Measurements from ENCODE around the gene METTL17. TPM values are rescaled to one million over a fixed set of nuclear protein-coding genes. Genes with fewer than 3 reads are reported as not detected.
"Not testable (repeated sequence)": the region's sequence is repeated elsewhere in the genome, so short reads cannot be mapped to it uniquely, and the experiment has no call there.

The METTL17 gene
- polyA plus RNA-seq, 1 donor = 86.6 TPM

DNA sequence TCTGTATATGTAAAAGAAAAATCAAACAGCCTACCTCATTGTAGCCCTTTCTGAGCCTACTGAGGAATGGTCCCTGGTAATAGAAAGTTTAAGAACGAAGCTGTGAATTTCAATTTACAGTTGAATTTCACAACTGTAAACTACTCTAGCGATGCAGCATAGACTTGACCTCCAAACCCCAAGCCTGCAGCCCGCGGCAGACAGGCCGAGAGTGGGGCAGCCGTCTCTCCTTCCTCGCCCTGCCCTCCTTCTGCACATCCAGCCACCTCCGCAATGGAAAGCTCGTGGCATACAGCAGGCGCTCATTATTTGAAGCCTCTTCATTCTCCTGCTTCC lies 19.2 kb upstream of the METTL17 start:
- Histone ChIP-seq H3K4me1 (ENCODE audit: control insufficient read depth, insufficient read depth, low read length) (peaks cover 10% of the 10 kb centered on the region), H3K4me3 (ENCODE audit: low read length) (peak overlapping the region; percentile 62), H3K27me3 (ENCODE audit: control insufficient read depth, insufficient read depth, low read length) (no peaks in the 10 kb centered on the region), H3K27ac (ENCODE audit: low read length) (no peak overlapping the region), H3K9me3 (ENCODE audit: control insufficient read depth, low read depth, low read length) (no peaks in the 10 kb centered on the region), H3K36me3 (ENCODE audit: control insufficient read depth, insufficient read depth, low read length) (no peaks in the 10 kb centered on the region)
- no peak for DNase-seq
- no CpG with 5 or more reads among the region's 10 CpGs for WGBS (ENCODE audit: insufficient coverage, low lambda C conversion rate)

DNA sequence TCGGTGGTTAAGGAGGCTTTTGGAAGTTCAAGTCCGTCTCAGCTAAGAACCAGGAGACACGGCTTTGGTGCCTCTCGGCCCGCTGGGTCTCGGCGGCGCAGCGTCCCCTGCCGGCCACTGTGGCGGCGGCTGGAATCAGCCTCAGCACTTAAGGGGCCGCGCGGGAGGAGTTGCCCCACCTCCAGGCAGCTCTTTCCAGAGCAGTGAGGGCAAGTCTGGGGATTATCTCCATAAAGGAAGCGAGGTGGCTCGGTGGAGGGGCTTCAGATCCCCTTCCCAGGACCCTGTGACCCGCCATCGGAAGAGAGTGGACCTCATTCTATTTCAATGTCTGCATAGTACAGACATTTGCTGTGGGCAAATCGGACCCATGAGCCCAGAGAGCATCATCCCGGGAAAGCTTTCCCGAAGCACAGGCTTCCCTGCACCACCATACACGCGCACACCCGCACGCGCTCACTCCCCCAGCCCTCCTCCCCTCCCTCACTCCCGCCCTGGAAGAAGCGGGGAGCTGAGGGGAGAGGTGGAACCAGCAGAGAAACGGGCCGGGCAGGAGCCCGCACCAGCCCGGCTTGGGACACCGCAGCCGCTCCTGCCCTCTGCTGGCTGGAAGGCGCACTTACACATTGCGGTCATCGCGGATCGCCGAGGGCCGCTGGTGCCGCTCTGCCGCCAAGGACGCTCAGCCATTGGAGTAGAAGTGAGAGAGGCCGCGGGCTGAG lies 18.6 kb upstream of the METTL17 start:
- Histone ChIP-seq H3K36me3 (ENCODE audit: control insufficient read depth, insufficient read depth, low read length) (no peaks in the 10 kb centered on the region), H3K27me3 (ENCODE audit: control insufficient read depth, insufficient read depth, low read length) (no peaks in the 10 kb centered on the region), H3K9me3 (ENCODE audit: control insufficient read depth, low read depth, low read length) (no peaks in the 10 kb centered on the region), H3K4me1 (ENCODE audit: control insufficient read depth, insufficient read depth, low read length) (peaks cover 13% of the 10 kb centered on the region), H3K27ac (ENCODE audit: low read length) (peak overlapping the region; percentile 58), H3K4me3 (ENCODE audit: low read length) (peak overlapping the region; percentile 62)
- peak; percentile 81 to 86 for DNase-seq
- WGBS (ENCODE audit: insufficient coverage, low lambda C conversion rate) = no CpG with 5 or more reads among the region's 47 CpGs

DNA sequence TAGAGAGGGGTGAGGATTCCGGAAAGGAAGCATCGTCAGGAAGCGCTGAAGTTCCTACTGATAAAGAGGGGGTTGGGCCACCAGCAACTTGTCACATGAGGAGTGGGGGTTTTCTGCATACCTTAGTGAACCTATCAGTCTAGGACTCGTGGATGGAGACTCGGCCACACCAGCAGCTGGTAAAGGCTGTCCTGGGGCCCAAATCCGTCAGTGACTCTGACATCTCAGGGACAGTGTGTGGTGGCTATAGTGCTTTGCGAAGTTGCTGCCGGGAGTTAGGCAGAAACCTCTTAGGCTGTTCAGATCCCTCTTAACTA lies 18.1 kb upstream of the METTL17 start:
- H3K27ac ChIP-seq (ENCODE audit: low read length) = no peak overlapping the region
- WGBS (ENCODE audit: insufficient coverage, low lambda C conversion rate) = no CpG with 5 or more reads among the region's 8 CpGs
- DNase-seq = no peak
- H3K27me3 ChIP-seq (ENCODE audit: control insufficient read depth, insufficient read depth, low read length) = no peaks in the 10 kb centered on the region
- no peaks in the 10 kb centered on the region for H3K9me3 ChIP-seq (ENCODE audit: control insufficient read depth, low read depth, low read length)
- H3K4me1 ChIP-seq (ENCODE audit: control insufficient read depth, insufficient read depth, low read length) = peaks cover 13% of the 10 kb centered on the region
- peak overlapping the region; percentile 62 for H3K4me3 ChIP-seq (ENCODE audit: low read length)
- H3K36me3 ChIP-seq (ENCODE audit: control insufficient read depth, insufficient read depth, low read length) = no peaks in the 10 kb centered on the region

DNA sequence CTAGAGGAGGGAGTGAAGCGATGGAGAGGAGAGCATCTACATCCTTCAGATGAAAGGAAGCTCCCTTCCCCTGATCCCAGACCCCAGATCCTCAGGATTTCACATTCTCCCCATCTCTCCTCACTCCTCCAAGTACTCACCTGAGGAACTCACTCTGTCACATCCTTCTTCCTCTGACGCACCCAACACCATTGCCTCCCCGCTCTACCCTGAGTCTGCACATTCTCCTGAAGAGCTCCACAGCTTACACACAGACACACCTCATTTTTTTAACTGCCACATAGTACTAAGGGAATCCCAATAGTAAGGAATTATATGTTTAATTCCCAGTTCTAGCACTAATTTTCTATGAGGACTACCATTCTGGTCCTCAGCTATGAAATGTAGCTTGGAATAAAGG lies 16.3 kb upstream of the METTL17 start:
- Histone ChIP-seq H3K27me3 (ENCODE audit: control insufficient read depth, insufficient read depth, low read length) (no peaks in the 10 kb centered on the region), H3K4me3 (ENCODE audit: low read length) (no peak overlapping the region), H3K4me1 (ENCODE audit: control insufficient read depth, insufficient read depth, low read length) (peaks cover 13% of the 10 kb centered on the region), H3K9me3 (ENCODE audit: control insufficient read depth, low read depth, low read length) (no peaks in the 10 kb centered on the region), H3K27ac (ENCODE audit: low read length) (no peak overlapping the region), H3K36me3 (ENCODE audit: control insufficient read depth, insufficient read depth, low read length) (no peaks in the 10 kb centered on the region)
- 90% methylated on average over 2 of the region's 3 CpGs for WGBS (ENCODE audit: insufficient coverage, low lambda C conversion rate)
- no peak for DNase-seq

- Histone ChIP-seq H3K9me3 (ENCODE audit: control insufficient read depth, low read depth, low read length) (no peaks in the 10 kb centered on the region), H3K27me3 (ENCODE audit: control insufficient read depth, insufficient read depth, low read length) (no peaks in the 10 kb centered on the region), H3K27ac (ENCODE audit: low read length) (no peak overlapping the region), H3K36me3 (ENCODE audit: control insufficient read depth, insufficient read depth, low read length) (no peaks in the 10 kb centered on the region), H3K4me1 (ENCODE audit: control insufficient read depth, insufficient read depth, low read length) (peaks cover 9% of the 10 kb centered on the region), H3K4me3 (ENCODE audit: low read length) (no peak overlapping the region)
- WGBS (ENCODE audit: insufficient coverage, low lambda C conversion rate) = no CpG with 5 or more reads among the region's 1 CpG
- DNase-seq = peak in 1 of 2 donors; percentile 36
These were observed 13.5 kb upstream of the METTL17 start for GRCh38 chr14:20976291-20976690.

DNA sequence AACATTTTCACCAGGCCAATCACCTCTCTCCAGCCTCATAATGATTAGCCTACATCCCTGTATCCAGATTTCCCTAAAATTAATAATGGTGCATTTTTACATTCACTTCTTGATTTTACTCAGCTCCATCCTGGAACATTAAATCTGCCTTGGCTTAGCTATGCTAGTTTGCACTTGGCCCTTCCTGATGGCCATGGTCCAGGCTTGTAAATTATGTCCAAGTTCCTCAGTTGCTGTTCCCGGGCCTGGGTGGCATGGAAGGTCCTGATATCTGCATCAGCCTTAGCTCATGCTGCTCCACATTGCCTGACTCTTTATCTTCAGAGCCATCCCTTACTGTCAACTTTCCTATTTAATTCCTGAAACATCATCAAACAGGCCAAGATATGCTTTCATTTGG lies 11.1 kb upstream of the METTL17 start:
- DNase-seq = no peak
- H3K27me3 ChIP-seq (ENCODE audit: control insufficient read depth, insufficient read depth, low read length) = no peaks in the 10 kb centered on the region
- WGBS (ENCODE audit: insufficient coverage, low lambda C conversion rate) = no CpG with 5 or more reads among the region's 1 CpG
- H3K9me3 ChIP-seq (ENCODE audit: control insufficient read depth, low read depth, low read length) = no peaks in the 10 kb centered on the region
- peaks cover 9% of the 10 kb centered on the region for H3K4me1 ChIP-seq (ENCODE audit: control insufficient read depth, insufficient read depth, low read length)
- H3K36me3 ChIP-seq (ENCODE audit: control insufficient read depth, insufficient read depth, low read length) = no peaks in the 10 kb centered on the region
- no peak overlapping the region for H3K4me3 ChIP-seq (ENCODE audit: low read length)
- no peak overlapping the region for H3K27ac ChIP-seq (ENCODE audit: low read length)

DNA sequence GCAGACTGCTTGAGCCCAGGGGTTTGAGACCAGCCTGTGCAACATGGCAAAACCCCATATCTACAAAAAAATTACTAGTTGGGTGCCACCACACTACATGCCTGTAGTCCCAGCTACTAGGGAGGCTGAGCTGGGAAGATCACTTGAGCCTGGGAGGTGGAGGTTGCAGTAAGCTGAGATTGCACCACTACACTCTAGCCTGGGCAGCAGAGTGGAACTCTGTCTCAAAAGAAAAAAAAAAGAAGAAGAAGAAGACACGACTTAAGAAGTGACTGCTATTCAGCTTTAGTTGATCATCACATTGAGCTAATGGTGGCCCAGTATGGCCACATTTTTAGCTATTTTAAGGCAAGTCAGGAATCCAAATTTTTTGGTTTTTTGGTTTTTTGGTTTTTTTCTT lies 8.9 kb upstream of the METTL17 start:
- Histone ChIP-seq H3K36me3 (ENCODE audit: control insufficient read depth, insufficient read depth, low read length) (no peaks in the 10 kb centered on the region), H3K4me1 (ENCODE audit: control insufficient read depth, insufficient read depth, low read length) (peaks cover 4% of the 10 kb centered on the region), H3K9me3 (ENCODE audit: control insufficient read depth, low read depth, low read length) (no peaks in the 10 kb centered on the region), H3K27ac (ENCODE audit: low read length) (no peak overlapping the region), H3K27me3 (ENCODE audit: control insufficient read depth, insufficient read depth, low read length) (no peaks in the 10 kb centered on the region), H3K4me3 (ENCODE audit: low read length) (no peak overlapping the region)
- no peak for DNase-seq
- WGBS (ENCODE audit: insufficient coverage, low lambda C conversion rate) = no CpG with 5 or more reads among the region's 1 CpG

DNA sequence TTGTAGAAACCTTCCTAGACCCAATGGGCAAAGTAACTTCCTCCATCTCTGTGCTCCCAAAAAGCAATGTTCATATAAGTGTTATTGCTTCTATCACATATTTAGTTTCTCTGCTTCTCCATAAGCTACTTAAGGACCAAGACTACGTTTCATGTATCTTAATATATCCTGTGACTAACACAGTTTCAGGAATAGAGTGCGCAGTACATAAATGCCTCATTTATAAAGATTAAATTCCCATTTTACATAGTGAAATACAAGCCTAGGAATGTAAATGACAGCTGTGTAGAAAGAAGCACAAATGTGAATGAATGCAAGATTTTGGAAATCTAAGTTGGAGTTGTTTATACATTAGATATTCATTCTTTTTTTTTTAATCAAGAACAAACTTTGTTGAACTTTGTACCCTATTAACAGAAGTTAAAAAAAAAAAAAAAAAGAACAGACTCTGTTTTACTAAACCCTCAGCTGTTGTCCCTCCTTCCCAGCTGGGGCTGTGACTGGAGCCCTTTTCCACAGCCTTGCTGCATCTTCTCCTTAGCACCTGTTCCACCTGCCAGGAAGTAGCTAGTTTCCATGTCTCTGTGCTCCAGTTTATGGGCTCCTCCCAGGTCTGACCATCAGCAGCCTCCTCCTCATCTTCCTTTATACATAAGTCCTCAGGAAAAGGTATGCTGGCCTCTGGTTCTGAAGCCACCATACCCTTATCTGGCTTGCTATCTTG lies 7.0 kb upstream of the METTL17 start:
- no peaks in the 10 kb centered on the region for H3K27me3 ChIP-seq (ENCODE audit: control insufficient read depth, insufficient read depth, low read length)
- H3K36me3 ChIP-seq (ENCODE audit: control insufficient read depth, insufficient read depth, low read length) = no peaks in the 10 kb centered on the region
- DNase-seq = no peak
- H3K4me3 ChIP-seq (ENCODE audit: low read length) = no peak overlapping the region
- H3K9me3 ChIP-seq (ENCODE audit: control insufficient read depth, low read depth, low read length) = no peaks in the 10 kb centered on the region
- WGBS (ENCODE audit: insufficient coverage, low lambda C conversion rate) = no CpG with 5 or more reads among the region's 2 CpGs
- H3K27ac ChIP-seq (ENCODE audit: low read length) = no peak overlapping the region
- H3K4me1 ChIP-seq (ENCODE audit: control insufficient read depth, insufficient read depth, low read length) = no peaks in the 10 kb centered on the region

GRCh38 chr14:20985650-20986049 lies 4.1 kb upstream of the METTL17 start:
- not testable (repeated sequence) for H3K27ac ChIP-seq (ENCODE audit: low read length); H3K4me1 ChIP-seq (ENCODE audit: control insufficient read depth, insufficient read depth, low read length)
- no CpG with 5 or more reads among the region's 4 CpGs for WGBS (ENCODE audit: insufficient coverage, low lambda C conversion rate)

DNA sequence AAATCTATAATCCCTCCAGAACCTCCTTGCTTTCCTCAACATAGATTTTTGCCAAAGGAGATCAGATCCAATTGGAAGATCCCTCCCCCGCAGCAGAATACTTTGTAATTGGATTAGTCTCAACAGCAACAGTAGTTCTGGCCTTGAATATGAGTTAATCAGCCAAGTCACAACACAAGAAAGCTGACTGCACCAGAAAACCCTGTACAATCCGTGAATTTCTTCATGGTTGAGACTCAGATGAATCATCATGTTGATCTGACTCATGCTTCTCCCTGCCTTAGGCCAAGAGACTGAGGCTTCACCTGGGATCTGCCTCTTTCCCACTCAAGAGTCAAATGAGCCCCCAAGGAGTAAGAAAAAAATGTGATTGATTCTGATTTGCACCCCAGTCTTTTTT lies 3.0 kb upstream of the METTL17 start:
- H3K4me3 ChIP-seq (ENCODE audit: low read length) = no peak overlapping the region
- H3K27me3 ChIP-seq (ENCODE audit: control insufficient read depth, insufficient read depth, low read length) = no peaks in the 10 kb centered on the region
- no CpG with 5 or more reads among the region's 2 CpGs for WGBS (ENCODE audit: insufficient coverage, low lambda C conversion rate)
- H3K27ac ChIP-seq (ENCODE audit: low read length) = no peak overlapping the region
- peaks cover 13% of the 10 kb centered on the region for H3K4me1 ChIP-seq (ENCODE audit: control insufficient read depth, insufficient read depth, low read length)
- peaks cover under 1% of the 10 kb centered on the region for H3K36me3 ChIP-seq (ENCODE audit: control insufficient read depth, insufficient read depth, low read length)
- no peaks in the 10 kb centered on the region for H3K9me3 ChIP-seq (ENCODE audit: control insufficient read depth, low read depth, low read length)
- DNase-seq = no peak

More at GRCh38 chr14:20985650-20986049, 4.1 kb upstream of the METTL17 start:
- not testable (repeated sequence) for H3K4me3 ChIP-seq (ENCODE audit: low read length); DNase-seq; H3K27me3 ChIP-seq (ENCODE audit: control insufficient read depth, insufficient read depth, low read length); H3K36me3 ChIP-seq (ENCODE audit: control insufficient read depth, insufficient read depth, low read length); H3K9me3 ChIP-seq (ENCODE audit: control insufficient read depth, low read depth, low read length)

All from large intestine (tissue), 3 donors.